ENCODE results near the gene THY1. TPM values are rescaled to one million over a fixed set of nuclear protein-coding genes. Genes with fewer than 3 reads are reported as not detected.
"Not testable (repeated sequence)": the region's sequence is repeated elsewhere in the genome, so short reads cannot be mapped to it uniquely, and the experiment has no call there.

THY1 gene
- polyA plus RNA-seq (ENCODE audit: insufficient read length): 98.7 TPM

DNA sequence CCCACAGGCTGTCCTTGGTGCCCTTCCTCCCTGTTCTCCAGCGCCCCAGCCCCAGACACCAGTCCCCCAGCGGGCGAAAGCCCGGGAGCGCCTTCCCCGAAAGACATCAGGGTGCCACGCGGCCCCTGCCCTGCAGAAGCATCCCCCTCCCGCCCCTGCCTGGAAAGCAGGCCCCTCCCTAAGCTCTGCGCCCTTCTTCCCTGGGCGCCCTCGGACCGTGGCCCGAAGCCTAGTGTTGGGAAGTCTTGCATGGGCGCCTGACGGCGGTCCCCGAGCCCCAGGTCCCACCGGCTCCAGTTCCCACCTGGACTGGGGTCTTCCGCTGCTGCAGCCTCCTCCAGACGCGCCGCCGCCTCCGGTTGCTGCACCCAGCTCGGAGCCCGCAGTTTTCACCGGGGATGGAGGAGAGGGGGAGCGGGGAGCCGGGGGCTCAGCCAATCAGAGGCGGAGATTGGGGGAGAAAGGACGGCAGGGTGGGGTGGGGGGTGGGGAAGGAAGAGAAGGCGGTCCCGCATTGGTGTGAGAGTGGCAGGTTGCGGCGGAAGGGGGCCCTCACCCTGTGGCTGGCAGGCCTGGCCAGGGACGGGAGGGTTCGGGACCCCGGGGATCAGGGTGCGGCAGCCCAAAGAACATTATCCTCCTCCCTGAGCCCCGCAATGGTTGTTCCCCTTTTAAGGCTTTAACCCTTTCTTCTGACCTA lies at the start of gene THY1:
THY1 (minus strand) TSS at position 364 of the 700 bp plus-strand sequence. CDS start 2,267 bp downstream, outside the sequence.
- DNase-seq: peak; percentile 84

DNA sequence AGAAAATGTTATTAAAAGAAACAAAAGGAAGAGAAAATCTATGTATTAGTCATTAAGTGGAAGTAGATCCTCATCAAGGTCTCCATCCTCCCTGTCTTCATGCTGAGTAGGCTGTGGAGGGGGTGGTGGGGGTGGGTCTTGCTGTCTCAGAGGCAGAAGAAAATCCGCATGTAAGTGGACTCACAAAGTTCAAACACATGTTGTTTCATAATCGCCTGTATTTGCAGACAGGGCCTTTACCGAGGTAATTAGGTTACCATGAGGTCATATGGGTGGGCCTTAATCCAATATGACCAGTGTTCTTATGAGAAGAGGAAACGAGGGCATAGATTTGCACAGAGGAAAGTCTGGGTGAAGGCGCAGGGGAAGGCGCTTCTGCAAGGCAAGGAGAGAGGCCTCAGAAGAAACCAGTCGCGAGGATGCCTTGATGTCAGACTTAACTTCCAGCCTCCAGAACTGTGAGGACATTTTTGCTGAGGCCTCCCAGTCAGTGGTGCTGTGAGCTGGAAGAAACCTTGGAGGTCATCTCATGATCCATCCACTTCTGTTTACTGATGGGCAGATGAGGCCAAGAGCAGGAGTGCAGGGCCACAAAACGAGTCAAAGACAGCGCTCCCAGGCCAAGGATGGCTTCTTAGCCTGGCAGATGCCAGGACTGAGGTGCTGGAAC lies 49.3 kb upstream of the THY1 start:
- DNase-seq: no peak

DNA sequence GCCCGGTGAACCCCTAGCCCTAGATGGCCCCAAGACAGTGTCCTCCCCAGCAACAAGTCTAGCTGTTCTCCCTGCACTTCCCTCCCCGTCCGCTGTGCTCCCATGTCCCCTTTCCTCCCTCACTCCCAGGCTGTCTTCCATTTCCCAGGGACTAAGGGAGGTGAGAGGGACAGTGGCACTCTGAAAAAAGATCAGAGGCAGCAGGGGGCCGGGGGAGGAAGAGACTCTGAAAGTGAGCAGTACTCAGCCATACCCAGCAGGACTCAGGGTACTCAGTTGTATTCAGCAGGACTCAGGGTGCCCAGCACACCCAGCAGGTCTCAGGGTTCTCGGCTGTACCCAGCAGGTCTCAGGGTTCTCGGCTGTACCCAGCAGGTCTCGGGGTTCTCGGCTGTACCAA lies 48.4 kb upstream of the THY1 start:
- DNase-seq: no peak

DNA sequence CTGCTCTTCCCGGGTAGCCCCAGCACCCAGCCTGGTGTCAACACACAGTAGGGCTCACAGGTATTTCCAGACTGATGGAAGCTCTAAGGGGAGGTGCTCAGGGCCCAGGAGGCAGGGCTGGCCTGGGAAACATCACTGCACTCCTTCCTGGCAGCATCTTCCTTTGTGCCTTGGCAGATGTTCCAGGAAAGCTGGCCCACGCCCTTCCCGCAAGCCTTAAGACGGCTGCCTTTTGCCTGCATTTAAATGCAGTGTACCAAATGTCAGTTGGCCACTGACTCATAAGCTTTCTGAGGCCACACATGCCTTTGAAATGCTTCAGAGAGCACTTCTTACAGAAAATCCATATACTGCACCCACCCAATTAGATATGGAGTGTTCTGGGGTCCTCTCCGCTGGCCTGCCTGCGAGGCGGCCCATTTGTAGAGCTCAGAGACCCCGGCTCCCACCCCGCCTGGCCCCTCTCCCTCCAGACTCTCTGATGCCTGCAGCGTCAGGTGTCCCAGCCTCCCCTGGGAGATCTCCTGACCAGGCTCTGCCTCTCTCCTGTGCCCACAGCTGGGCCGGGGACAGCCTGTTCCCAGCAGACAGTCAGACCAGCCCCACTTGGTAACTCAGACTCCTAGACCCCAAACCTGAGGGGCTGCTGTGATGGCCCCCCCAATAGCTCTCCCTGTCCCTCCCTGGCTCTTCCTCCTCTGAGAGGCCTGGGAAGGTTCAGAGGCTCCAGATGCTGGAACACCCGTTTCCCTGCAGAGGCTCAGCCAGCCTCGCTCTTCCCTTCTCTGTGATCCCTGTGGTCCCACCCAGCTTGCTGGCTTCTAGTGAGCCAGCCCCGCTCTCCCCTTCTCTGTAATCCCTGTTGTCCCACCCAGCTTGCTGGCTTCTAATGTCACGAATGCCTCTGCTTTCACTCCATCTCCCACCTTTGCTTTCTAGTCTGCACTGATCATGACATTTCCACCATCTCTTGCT lies 47.6 kb upstream of the THY1 start:
- DNase-seq: no peak

DNA sequence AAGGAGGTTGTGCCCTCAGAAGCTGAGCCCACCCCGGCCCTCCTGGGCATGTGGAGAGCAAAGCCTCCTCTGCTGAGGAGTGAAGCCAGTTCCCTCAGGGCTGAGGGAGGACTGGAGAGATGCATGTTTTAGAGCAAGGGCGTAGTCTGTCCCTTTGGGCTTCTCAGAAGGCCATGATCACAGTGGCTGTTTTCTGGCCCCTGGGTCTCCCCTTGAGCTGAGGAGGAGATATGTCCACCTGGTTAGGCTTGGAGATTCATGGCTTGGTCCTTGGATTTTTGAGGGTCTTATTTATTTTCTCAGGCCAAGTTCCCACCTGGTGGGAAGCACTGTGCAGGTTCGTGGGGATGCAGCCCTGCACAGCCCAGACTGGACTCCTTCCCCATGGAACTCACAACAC lies 46.5 kb upstream of the THY1 start:
- no peak for DNase-seq

DNA sequence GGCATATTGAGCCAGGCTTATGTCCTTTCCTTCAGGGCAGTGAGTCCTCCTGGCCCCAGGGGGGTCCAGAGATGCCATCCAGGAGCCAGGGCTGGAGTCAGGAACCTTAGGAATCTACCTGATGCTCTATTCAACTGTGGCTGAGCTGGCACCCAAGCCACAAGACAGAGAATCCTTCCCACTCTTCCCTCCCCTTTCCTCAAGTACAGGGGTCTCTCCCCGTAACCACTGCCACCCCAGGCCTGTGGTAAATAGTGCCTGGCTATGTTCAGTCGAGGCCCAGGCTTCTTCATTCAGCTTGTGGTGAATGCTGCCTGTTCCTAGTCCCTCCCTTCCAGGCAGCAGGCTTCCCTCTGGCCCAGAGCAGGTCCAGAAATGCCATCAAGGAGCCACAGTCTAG lies 45.5 kb upstream of the THY1 start:
- no peak for DNase-seq

DNA sequence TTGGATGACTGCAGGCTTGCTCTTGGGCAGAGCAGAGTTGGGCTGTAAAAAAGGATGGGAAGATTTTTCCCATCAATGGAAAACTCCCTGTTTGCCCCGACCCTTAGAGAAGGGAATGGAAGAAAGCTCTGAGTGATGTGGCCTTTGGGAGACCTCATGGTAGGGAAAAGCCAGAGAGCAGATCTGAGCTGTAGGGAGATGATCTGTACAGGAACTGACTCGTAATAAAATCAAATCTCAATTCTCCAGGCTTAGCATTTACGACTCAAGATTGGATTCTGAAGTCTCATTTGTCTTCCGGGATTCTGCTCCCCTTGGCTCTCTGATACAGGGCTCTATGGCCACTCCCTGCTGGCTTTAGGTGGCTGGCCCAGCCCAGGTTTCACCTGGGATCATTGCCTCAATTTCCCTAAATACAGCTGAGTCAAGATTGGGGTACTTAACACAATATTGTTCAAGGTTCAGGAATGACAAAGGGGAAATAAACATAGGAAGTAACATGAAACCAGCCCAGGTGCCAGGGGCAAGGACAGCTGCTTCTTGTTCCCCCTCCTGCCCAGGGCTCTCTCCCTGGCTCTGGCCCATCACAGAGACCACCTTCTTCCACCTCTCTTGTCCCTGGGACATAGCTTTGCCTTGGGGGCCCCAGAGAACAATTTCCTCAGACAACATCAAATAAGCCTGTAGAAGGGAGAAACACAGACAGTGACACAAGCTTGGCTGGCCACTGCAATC lies 38.4 kb upstream of the THY1 start:
- peak; percentile 59 for DNase-seq

DNA sequence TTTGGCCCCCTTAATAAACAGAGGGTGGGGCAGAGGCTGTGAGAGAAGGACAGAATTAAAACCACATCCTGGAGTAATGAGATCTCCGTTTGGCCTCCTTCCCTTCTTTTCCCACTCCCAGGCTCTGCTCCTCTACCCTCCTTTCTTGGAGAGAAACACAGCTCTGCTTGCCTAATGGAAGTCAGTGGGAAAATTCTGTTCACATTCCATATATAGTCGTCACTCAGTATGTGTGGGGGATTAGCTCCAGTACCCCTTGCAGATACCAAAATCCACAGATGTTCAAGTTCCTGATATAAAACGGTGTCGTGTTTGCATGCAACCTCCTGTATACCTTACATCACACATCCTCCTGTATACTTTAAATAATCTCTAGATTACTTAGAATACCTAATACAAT lies 37.6 kb upstream of the THY1 start:
- DNase-seq: peak; percentile 87

DNA sequence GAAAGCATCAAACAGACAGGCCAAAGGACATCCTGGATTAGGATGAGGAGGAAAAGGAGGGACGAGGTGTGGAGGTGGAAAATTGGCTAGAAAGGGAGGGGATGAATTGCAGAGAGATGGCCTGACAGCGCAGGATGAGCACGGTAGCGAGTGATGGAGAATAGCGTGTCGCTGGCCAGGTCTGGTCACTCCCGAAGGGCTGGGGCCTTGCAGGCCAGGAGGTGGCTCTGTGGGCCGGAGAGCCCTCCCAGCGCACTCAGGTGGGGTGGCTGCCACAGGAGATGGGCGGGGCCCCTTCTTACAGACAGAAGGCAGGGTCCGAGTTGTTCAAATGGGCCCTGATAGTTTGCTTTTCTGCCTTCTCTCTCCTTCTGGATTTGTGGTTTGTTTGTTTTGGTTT lies 37.1 kb upstream of the THY1 start:
- DNase-seq: no peak

DNA sequence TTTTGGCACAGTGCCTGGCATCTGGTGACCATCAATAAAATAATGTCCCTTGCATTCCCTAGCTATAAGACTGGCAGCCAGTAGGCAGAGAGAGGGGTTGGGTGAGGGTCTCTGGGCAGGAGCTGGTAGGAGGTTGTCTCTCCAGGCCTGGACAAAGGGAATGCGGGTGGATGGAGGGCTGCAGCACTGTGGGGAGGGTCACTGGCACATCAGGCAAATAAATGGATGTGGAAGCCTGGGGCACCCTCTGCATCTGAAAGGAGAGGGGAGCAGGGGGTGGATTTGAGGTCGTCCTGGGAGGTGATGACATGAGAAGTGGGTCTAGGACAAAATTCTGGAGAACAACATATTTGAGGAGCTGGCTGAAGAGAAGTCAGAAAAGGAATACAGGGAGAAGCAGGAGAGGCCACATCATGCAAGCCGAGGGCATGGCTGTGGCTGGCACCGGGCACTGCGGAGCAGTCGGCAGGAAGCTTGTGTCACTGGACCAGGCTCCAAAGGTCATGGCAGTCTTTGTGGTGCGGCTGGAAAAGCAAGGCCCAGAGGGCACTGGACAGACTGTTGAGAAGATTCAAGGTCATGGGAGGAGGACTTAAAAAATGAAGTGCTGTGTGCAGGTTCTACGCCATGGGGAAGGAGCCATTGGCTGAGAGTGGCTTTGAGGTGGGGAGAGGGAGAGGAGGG lies 36.5 kb upstream of the THY1 start:
- DNase-seq: no peak

DNA sequence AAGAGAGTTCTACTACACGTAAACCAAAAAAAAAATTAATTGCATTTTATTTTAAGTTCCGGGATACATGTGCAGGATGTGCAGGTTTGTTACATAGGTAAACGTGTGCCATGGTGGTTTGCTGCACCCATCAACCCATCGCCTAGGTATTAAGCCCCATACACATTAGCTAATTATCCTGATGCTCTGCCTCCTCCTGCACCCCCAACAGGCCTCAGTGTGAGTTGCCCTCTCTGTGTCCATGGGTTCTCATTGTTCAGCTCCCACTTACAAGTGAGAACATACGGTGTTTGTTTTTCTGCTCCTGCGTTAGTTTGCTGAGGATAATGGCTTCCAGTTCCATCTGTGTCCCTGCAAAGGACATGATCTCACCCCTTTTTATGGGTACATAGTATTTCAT lies 32.7 kb upstream of the THY1 start:
- not testable (repeated sequence) for DNase-seq

DNA sequence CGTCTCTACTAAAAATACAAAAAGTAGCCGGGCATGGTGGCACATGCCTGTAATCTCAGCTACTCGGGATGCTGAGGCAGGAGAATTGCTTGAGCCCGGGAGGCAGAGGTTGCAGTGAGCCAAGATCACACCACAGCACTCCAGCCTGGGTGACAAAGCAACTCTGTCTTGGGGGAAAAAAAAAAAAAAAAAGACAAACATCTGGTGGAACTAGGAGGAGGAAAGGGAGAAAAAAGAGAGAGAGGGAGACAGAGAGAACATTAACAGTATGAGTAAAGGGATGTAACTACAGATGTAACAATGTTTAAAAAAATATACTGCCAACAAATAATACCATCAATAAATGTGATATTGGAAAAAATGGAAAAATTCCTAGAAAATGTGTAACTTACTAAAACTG lies 32.3 kb upstream of the THY1 start:
- DNase-seq: not testable (repeated sequence)

DNA sequence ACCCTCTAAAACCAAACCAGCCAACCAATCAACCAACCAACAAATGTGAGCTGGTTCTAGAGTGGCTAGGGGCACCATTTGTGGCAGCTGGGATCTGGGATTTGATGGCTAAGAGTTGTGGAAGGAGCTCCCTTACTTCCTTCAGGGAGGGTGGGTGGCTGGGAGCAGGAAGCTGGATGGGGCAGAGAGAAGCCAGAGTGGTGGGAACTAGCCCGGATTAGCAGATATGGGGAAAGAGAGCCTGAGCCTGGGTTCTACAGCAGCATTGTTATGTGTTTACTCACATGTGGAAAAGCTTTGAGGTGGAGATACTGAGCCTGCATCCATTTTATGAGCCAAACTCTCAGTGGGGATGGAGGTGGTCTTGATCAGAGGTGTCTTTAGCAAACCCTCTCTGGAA lies 30.9 kb upstream of the THY1 start:
- DNase-seq: no peak

DNA sequence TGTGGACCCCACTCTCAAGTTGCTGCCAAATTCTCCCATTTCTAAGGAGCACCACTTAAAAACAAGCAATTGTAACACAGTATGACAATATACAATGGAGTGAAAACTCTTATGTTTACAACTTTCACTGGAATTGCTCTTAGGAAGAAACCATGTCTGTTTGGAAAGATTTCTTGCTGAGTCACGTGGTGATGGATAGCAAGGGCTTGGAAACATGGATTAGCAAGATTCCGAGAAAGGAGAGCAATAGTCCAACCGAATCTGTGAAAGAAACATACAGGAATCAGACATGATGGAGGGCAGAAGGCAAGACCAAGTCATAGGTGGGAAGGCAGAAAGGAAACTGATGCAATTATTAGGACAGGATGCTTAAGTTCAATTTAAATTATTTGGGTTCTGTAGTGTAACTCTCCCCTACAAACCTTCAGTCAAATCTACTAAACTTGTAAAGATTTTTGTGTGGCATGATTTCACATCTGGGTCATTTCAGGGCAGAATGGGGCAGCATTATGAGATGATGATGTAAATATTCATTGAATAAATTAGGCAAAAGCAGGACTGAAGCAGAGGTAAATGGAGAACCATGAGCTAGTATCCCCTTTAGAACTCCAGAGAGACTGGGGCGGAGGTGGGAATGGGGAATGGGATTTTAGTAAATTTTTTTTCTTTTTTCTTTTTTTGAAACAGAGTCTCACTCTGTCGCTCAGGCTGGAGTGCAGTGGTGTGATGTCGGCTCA lies 27.8 kb upstream of the THY1 start:
- no peak for DNase-seq

DNA sequence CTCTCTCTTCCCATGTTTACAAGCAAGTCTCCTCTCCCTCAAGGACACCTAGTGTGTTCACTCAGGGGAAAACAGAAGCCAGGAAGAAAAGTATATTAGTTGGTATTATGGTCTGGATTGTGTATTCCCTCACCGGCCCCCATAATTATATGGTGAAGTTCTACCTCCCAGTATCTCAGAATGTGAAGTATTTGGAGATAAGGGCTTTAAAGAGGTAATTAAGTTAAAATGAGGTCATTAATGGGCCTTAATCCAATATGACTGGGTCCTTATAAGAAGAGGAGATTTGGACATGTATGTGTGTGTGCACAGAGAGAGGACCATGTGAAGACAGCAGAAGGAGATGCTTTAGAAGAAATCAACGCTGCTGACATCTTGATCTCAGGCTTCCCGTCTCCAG lies 26.5 kb upstream of the THY1 start:
- no peak for DNase-seq

DNA sequence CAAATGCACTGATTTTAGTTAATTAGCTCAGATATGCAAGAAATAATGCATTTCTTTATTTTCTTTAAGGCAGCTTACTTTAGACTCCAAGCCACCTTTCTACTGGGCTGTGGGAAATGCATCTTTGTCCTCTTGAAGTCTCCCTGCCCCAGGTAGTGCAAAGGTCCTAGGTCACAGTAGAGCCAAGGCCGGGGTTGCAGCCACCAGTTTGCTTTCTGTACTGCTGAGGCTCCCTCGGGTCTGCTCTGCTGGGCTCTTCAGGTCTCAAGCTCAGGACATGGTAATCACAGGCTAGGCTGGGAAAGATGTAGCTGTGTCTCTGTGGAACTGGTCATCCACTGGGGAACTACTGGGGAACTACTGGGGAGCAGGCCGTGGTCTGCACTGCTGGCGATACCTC lies 25.4 kb upstream of the THY1 start:
- no peak for DNase-seq

DNA sequence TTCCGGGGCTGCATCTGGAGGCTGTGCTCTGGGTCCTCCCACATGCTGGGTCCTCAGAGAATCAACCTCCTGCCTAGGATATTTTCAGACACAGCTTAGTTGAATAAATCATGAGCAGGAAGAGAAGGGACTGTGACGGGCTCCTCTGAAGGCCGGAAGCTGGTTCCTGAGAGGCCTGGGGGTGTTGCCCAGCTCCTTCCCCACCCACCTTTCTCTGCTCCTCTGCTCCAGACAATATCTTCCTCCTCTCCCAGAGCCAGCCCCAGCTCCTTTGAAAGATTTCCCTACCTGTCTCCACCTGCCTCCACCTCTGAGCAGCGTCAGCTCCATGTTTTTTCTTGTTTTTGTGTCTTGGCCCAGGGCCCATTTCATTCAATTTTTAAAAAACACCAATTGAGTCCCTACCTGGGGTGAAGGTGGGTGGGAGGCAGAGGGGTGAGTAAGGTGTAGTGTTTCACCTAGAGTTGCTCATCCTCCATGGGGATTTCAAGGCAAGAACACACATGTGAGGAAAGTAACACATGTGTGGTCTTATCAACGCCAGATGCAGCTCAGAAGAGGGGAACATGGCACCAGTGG lies 24.8 kb upstream of the THY1 start:
- DNase-seq: no peak

DNA sequence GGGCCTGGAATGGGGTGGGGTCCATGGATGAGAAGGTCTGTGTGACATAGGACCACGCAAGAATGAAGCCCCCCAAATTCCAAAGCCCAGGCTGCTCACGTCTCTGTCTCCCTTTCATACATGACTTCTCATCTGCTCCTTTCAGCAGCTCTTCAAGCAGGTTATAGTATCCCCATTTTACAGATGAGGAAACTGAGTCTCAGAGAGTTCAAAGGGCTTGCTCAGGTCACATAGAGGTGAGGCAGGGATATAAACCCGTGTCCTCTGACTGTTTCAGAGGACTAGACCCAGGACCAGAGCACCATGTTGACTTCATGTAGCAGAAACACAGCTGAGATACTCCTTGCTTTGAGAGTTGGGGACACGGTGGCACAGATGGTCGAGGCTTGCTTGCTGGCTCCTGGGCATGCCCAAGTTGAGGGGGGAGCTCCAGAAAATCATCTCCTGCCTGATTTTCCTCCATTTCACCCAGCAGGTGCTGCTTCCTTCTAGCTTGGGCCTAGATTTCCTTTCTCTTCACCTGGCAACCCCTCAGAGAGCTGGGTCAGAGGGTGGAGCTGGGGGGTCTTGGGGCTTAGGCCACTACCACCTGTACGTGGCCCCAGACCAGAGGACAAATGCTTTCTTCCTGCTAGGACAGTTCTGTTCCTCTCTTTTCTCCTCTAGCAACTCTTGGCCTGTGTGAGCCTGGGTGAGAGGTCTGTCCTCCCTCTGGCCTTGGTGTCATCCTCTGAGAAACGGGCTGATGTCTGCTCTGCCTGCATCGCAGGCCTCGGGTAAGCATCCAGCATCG lies 24.1 kb upstream of the THY1 start:
- no peak for DNase-seq

DNA sequence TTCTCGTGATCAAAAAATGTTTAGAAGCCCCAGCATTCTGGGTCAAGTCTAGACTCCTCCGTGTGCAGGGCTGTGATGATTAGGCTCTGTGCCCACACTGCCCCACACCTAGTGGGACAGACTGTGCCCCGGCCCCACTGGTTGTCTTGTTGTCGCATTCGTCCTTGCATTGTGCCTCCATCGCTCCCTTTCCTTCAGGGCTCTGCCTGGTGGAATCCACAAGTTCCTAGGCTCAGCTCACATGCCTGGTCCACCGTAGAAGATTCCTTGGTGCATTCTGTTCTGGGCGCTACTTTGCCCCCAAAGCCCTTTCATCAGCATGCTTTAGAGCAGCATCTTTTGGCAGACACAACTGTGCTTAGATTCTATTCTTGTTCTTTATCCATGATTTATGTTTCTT lies 23.5 kb upstream of the THY1 start:
- DNase-seq: no peak

DNA sequence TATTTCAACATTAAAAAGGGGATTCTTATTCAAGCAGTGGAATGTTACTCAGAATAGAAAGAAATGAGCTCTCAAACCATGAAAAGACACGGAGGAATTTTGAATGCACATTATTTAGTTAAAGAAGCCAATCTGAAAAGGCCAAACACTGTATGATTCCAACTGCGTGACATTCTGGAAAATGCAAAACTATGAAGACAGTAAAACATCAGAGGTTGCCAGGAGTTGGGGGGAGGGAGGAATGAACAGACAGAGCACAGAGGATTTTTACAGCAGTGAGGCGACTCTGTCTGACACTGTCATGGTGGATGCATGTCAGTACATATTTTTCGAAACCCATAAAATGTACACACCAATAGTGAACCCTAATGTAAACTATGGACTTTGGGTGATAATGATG lies 22.9 kb upstream of the THY1 start:
- DNase-seq: peak; percentile 90
